ENCODE measurements around the gene FNDC3B.

FNDC3B gene

DNA sequence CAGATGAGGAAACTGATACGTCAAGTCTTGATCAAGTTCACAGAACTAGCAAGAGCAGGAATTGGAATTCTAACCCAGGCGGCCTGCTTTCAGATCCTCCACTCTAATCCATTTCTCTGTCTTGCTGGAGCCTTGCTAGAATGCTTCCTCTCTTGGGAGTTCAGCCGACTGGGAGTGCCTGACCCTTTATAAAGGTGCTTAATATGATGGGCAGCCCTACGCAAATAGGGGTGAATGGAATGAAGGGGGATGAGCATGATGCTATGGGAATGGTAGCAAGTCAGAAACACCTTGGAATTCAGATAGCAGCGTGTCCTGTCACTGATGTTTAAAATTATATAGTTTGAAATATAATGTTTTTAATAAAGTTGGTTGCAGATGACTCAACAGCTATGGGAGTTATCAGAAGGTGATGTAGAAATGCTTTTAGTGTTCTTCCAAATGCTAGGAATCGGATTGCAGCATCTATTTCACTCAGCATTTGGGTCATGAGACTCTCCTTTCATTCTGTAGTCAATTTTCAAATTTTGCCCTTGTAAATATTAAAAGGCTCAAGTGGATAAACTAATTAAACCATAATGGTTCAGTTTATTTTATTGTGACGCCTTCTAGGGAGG lies 150.7 kb downstream of the FNDC3B start:
- no peak for DNase-seq (ENCODE audit: low spot score)

DNA sequence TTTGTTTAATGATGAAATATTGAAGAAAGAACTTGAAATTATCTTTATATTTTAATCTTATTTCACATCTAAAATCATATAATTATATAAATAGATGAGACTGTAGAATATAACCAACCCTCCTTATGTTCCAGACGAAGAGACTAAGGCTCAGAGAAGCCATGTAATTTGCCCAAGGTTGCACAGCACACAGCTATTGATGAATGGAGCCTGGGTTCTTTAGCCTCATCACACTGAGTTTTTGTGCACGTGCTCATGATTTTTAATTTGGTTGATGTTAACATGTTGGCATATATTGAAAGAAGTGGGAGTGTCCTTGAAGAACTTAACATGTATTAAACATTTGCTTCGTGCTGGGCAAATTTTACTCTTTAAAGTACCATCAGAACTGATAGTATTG lies 151.6 kb downstream of the FNDC3B start:
- DNase-seq (ENCODE audit: low spot score), result no peak

DNA sequence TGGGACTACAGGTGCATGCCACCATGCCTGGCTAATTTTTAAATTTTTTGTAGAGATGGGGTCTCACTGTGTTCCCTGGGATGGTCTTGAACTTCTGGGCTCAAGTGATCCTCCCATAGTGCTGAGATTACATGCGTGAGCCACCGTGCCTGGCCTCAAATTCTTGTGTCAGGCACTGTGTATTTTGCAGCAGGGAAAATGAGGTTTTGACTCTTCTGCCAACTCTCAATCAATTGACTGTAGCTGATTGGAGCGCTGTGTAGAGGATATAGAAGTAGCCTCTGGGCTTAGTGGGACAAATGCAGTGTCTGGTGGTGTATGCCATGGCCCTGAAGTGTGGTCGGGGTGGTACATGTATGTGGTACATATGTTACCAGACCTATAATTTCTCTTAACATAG lies 152.3 kb downstream of the FNDC3B start:
- no peak for DNase-seq (ENCODE audit: low spot score)

DNA sequence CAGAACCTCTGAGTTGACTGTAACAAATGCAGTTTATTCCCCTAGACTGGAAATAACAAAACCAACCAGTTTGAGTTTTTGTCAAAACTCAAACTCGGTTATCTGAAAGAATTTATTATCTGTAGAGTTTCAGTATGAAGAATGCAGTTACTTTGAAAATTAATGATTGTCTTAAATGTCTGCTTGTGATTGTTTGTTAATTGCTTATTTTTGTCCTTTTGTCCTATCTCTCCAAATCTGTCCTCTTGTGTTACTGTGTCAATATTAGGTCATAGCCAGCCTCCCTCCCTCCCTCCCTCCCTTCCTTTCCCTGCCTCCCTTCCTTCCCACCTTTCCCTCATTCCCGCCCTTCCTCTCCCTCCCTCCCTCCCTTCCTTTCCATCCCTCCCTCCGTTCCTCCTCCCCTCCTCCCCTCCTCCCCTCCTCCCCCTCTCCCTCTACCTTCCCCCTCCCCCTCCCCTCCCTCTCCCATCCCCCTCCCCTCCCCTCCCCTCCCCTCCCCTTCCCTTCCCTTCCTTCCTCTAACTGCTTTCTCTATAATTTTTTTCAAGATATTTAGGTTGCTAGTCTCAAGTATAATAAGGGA lies 153.5 kb downstream of the FNDC3B start:
- no peak for DNase-seq (ENCODE audit: low spot score)

DNA sequence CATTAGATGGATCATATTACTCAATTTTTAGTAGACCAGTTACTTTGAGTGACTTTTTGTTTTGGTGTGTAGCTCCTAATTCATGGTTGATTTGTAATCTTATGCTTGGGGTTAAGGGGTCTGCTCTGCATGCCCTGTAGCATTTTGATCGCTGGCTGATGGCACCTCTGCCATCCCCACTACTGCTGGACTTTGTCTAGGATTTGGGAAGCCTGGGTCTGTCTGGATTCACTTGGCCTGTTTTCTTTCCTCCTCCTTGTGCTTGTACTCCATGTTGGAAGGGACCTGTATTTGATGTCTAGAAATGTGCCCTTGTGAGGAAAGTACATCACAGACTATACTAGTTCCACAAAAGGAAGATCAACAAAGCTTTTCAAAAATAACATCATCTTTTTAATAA lies 154.1 kb downstream of the FNDC3B start:
- no peak for DNase-seq (ENCODE audit: low spot score)

DNA sequence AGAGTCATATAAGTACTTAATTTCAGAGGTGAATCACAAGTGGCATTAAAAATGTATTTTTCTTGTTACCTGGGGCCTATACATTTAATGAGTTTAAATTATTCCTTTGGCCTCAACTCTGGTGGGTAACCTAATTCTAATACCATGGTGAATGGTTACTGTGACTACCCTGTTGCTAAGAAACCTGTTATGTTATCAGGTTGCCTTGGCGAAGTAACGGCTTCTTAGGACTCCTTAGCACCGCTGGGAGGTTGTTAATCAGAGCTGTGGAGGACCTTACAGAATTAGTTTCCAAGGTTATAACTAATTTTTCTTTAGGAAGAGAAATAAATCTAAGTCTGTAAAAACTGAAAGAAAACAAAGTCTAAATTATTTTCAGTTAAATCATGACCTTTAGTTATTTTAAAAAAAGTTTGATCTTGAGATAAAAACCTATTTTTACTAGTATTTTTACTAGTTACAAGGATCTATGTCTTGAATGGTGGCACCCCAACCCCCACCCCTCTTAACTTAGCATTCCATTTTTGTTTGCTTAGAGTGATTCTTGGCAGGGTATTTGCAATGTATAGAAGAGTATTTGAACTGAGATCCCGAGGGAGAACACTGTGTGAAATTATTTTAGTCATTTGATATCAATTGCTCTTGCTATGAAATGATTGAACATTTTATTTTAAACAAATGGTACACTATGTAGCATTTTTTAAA lies 155.5 kb downstream of the FNDC3B start:
- no peak for DNase-seq (ENCODE audit: low spot score)

DNA sequence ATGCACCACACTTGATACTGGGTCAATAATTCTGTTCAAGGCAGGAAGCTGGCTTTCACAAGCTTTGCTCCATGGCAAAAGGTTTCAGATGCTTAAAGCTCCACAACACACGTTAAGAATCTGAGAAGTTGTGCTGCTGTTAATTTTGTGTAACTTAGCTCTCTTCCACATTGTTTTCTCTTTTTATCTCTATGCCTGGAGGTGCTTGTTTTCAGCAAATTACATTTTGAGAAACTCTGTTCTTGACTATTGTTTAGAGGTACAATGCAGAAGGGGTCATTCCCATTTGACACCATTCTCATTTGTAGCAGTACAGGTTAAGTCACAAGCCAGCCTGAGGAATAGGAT lies 156.0 kb downstream of the FNDC3B start:
- no peak for DNase-seq (ENCODE audit: low spot score)

DNA sequence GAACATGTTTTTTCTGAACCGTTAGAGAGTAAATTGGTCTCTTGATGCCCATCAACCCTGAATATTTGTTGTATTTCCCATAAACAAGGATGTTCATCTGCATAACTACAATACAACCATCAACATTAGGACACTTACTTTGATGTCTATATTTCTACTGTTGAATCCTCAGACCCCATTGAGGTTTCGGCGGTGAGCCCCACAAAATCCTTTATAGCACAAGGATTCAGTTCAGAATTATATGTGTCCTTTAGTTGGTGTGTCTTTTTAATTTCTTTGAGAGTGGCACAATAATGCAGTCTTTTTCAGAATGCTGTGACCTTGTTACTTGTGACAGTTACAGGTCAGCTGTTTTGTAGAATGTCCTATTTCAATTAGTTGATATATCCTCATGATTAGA lies 158.0 kb downstream of the FNDC3B start:
- DNase-seq (ENCODE audit: low spot score), result no peak

DNA sequence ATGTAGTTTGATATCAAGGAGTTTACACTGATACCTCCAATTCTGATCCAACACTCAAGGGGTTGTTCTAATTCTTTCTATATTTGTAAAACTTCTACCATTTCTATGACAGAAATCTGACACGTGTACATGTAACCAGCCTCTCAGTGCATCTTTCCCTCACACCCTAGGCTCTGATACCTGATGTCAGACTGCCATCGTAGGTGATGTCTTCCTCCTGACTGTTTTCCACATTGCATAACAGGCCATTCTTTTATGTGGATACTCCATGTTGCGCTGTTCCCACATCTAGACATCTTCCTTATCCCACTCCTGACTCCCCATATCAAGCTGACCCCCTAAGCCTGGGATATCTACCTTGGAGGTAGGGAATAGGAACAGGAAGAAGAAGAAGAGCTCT lies 159.1 kb downstream of the FNDC3B start:
- no peak for DNase-seq (ENCODE audit: low spot score)

DNA sequence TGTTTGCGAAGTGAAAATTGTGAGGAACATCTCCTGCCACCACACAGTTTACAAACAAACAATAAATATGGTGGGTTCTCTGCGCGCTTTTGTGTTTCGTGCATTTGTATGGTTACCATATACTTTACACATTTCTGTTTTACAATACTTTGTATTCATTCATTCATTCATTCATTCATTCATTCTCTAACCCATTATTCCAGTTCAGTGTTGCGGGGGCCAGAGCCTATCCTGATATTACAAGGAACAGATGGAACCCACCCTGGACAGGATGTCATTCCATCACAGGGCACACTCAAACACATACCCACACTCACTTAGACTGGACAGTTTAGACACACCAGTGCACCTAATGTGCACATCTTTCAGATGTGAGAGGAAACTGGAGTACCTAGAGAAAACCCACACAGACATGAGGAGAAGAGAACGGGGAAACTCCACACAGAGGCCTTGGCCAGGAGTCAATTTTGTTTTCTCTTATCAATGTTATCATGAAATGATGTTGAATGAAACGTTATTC lies 160.5 kb downstream of the FNDC3B start:
- DNase-seq (ENCODE audit: low spot score), result no peak

DNA sequence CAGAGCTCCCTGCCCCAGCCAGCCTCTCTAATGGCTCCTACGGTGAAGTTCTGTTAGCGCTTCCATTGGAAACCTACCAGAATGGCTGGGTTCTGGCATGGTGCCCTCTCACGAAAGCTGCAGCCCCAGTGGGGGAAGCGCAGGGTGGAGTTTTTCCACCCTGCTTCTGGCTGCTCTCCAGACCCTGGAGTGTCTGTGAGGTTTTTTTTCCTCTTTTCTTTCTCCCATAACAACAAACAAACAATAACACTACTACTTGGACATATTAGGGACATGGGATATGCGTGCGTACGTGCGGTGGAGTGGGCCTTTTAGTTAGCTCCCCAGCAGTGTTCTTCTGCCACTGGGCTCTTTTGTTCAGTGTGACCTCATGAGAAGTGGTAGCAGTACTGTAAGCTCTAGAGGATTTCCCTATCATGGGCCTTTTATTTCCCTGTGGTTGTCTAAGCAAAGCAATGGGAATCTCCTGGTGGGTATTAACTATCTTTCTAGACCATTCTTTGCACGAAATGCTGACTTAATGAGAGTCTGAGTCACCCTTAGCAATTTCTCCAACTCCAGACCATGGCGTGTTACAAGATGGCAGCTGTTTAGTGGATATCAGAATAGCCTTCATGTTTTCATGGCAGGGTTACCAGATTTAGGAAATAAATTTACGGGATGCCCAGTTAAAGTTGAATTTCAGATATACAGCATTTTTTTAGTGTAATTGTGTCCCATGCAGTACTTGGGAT lies 161.9 kb downstream of the FNDC3B start:
- no peak for DNase-seq (ENCODE audit: low spot score)

DNA sequence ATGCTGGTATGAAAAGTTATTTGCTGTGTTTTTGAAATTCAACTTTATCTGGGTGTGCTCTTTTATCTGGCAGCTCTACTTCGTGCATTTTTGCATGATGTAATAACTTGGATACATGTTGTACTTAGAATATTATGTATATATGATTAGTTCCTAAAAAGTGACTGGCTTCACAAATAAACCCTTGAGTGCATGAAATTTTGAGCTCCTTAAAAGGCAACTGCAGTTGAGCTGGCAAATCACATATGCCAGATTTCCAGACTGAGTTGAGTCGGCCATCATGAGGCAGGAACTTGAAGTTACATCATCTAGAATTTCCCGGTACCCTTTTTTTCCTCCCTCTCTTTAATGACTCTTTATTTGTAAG lies 162.5 kb downstream of the FNDC3B start:
- no peak for DNase-seq (ENCODE audit: low spot score)

DNA sequence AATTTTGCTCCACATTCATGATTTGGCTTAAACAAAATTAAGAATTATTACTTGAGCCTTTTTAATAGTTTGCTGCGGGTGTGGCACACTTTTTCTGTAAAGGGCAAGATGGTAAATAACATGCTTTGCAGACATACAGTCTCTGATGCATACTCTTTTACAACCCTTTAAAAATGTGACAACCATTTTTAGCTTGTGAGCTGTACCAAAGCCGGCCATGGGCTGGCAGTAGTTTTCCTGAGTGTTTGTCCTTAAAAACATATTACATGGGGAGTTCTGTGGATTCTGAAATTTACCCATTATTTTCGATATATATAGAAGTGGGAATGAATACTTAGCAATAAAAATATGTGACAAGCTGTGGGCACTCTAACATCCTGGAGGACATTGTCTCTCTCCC lies 163.4 kb downstream of the FNDC3B start:
- DNase-seq (ENCODE audit: low spot score), result no peak

DNA sequence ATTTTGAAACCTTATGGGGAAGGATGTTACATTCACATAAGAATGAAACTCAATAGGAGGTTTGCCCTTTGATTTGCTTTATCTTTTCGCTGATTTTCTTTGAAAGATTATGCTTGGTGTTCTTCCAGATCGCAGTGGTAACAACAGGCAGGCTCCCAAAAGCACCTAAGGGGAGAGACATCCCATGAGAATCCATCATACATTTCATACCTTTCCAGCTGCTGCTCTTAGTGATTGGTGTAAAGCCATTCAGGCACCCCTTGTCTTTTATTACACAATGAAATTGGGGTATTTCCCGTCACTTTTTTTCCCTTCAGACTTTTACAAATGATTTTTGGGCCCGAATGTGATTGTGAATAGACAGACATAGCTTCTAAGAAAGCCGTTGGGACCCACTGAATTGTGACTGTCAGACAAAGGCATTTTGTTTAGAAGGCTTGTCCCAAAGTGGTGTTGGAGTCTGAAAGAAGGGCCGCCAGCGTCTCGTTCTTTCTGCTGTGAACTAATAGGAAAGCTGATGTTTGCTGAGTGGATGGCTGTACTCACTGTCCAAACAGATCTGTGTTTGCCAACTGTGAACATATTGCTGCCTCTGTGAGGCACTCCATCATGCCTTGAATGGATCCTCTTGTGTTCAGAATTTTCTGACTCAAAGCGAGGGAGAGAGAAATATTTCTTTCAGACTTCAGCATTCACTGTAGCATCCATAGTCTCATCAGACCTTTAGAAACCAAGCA lies 164.3 kb downstream of the FNDC3B start:
- peak; percentile 89 for DNase-seq (ENCODE audit: low spot score)

DNA sequence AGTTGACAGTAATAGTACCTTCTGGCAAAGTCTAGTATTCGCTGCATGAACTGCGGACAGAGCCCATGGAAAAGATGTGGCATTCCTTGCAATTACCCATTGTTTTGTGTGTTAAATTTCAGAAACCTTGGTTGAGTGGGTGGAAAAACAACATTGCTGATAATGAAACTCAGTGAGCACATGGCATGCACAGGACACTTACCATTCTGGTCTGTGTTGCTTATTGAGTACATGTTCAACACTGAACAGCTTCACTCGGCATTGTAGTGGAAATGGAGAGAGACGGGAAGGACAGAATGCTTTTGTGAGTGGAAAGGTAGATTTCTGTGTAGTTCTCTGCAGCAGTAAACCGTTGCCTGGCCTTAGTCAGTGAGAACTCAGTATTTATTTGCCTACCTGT lies 165.3 kb downstream of the FNDC3B start:
- no peak for DNase-seq (ENCODE audit: low spot score)

DNA sequence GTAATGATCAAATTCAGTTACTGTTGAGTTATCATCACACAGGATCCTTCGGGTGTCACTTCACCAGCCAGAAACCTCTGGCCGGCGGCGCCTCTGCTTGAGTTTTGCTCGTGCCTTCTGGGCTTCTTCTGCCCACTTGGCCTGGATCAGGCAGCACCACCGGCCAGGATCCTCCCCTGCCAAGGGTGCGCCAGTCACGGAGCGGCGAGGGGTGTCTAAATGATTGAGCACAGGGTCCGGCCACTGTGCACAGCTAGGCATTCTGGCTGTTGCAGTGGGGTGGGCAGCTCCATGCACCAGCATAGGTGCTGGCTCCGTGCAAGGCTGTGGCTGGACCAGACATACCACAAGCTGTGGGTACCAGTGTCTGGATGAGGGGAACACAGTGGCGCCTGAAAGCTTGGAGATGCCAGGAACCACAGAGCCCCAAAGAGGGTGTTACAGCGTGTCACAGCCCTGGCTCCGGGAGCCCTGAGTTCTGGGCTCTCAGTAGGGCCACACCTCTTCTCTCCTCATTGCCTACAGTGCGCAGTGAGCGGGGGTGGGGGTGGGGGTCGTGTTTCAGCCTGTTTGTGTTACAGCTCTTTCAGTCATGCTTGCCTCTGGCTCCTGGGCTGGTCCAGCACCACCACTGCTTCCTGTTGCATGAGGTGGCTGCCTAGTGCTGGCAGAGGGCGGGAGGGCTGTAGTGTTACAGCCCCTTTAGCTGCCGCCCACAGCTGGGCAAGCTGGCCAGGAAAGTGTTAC lies 169.4 kb downstream of the FNDC3B start:
- no peak for DNase-seq (ENCODE audit: low spot score)

DNA sequence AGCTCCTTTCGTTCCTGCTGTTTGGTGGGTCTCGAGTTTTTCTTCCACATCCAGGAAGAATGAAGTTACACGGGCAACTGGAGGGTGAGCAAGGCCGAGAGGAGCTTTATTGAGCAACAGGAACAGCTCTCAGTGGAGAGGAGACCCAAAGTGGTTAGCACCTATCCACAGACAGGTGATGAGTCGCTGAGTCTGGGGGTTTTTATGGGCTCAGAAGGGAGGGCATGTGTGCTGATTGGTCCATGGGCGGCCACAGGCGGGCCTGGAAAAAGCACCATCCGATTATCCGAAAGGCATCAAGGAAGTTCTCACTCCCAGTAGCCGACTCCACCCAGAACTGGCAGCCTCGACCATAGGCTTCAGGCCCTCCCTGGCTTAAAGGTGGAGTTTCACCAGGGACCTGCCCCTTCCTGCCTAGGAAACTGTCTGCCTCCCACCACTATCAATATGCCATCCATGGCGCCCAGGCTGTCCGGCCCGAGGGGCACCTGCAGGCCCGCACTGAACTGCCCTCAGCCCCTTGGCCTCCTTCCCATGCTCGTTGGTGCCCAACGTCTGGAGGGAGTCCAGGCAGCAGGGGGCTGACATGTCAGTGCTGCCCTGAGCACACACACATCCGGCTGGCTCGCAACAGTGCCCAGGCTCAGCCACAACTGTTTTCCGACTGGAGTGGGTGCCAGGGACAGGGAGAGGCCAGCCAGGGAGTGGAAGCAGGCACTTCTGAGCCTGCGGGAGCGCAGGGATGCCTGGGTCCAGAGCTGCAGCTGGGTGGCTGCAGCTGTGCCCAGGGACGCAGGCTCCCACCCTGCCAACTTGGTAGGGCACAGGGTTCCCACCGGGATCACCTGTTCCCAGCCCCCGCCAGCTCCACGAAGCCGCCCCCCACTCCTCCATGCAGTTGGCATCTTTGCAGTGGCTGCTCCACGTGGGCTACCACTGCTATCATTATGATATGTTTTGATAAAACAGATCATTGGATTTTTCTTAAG lies 170.2 kb downstream of the FNDC3B start:
- peak; percentile 13 for DNase-seq (ENCODE audit: low spot score)

DNA sequence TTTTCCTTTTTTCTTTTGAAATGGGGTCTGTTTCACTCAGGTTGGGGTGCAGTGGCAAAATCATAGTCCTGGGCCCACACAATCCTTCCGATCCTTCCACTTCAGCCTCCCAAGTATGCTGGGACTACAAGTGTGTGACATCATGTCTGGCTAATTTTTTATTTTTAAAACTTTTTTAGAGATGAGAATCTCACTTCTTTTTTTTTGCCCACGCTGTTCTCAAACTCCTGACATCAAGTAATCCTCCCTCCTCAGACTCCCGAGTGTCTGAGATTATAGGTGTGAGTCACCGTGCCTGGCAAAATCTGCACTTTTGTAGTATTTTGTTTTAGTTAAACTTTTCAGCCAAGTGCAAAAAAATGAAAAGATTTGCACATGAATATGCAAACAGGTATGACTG lies 171.0 kb downstream of the FNDC3B start:
- no peak for DNase-seq (ENCODE audit: low spot score)

DNA sequence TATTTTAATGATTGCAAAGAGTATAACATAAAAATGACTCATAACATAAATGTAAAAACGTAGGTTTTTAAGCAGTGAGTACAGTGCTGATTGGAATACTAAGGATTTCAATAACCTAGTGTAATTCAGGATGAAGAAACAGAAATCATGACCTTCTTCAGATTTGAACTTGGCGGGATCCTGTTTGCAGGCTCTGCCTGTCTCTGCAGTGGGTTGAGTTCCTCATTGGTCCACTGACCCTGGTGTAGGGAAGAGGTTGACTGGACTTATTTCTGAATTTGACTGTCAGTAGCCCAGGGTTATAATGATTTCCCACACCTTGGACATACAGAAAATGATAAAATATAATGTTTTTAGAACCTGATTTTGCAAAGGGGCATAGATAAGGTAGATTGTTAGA lies 171.7 kb downstream of the FNDC3B start:
- no peak for DNase-seq (ENCODE audit: low spot score)

DNA sequence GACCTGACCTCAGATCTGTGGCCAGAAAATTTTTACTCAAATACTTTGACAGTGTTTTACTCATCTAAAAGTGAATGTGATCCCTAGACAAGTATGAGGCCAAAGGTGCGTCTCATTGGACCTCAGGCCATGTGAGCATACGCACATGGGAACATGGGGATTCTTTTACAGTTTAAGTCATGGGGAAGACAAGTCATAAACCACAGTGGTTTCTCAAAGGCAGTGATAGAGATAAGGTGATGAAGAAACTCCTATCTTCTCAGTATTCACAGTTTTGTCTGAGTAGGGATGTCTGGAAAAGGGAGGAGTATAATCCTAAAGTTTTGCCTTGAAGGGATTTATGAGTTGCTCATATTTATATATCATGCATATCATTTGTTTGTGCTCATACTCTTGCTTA lies 173.8 kb downstream of the FNDC3B start:
- no peak for DNase-seq (ENCODE audit: low spot score)

Data from Ammon's horn (tissue), 1 donor.